HG03565 (cell line): ENCODE measurements around the gene SEC14L2.

ENCODE experiments used
- ATAC-seq: cut with Tn5 transposase; IDR thresholded peaks from one replicate; pipeline ENCODE4 v1.9.1; 2021; ENCODE audit warnings: mild to moderate bottlenecking, moderate library complexity; ENCODE audit not compliant: unreplicated experiment

SEC14L2 gene

GRCh38 chr22:30424534-30425326 is 27.9 kb downstream of the SEC14L2 start:
- no peak for ATAC-seq

GRCh38 chr22:30425327-30425615 is 28.5 kb downstream of the SEC14L2 start:
- ATAC-seq = no peak

GRCh38 chr22:30425616-30426387 is 29.0 kb downstream of the SEC14L2 start, which contains the start of gene MTFP1:
Gene MTFP1, plus strand, starts transcription at chr22:30425768. Its CDS starts 112 bp downstream, at chr22:30425880.
- no peak for ATAC-seq

- no peak for ATAC-seq
Measured at GRCh38 chr22:30426388-30427353, 29.9 kb downstream of the SEC14L2 start.

GRCh38 chr22:30427871-30428270 is 31.1 kb downstream of the SEC14L2 start:
- no peak for ATAC-seq

GRCh38 chr22:30429887-30430286 is 33.1 kb downstream of the SEC14L2 start:
- no peak for ATAC-seq

- no peak for ATAC-seq
Measured at GRCh38 chr22:30430933-30431332, 34.1 kb downstream of the SEC14L2 start.

GRCh38 chr22:30432096-30432495 is 35.3 kb downstream of the SEC14L2 start:
- ATAC-seq = no peak

- no peak for ATAC-seq
Measured at GRCh38 chr22:30432520-30432919, 35.7 kb downstream of the SEC14L2 start.

GRCh38 chr22:30433227-30433626 is 36.4 kb downstream of the SEC14L2 start:
- ATAC-seq = no peak

GRCh38 chr22:30433773-30434172 is 37.0 kb downstream of the SEC14L2 start:
- ATAC-seq = no peak

- ATAC-seq = no peak
Measured at GRCh38 chr22:30434843-30435242, 38.0 kb downstream of the SEC14L2 start.

GRCh38 chr22:30435674-30436126 is 38.9 kb downstream of the SEC14L2 start:
- ATAC-seq = no peak

- no peak for ATAC-seq
Measured at GRCh38 chr22:30436196-30436595, 39.4 kb downstream of the SEC14L2 start.

- no peak for ATAC-seq
Measured at GRCh38 chr22:30438559-30438958, 41.7 kb downstream of the SEC14L2 start.

GRCh38 chr22:30439226-30439625 is 42.4 kb downstream of the SEC14L2 start:
- no peak for ATAC-seq

GRCh38 chr22:30439836-30440235 is 43.0 kb downstream of the SEC14L2 start:
- ATAC-seq = no peak

GRCh38 chr22:30441088-30441487 is 44.3 kb downstream of the SEC14L2 start:
- ATAC-seq = no peak

- ATAC-seq = peak; percentile 40
Measured at GRCh38 chr22:30444632-30445437, 48.0 kb downstream of the SEC14L2 start.
